GM18858 (cell line): ENCODE results near the gene B4GALT1.

Source experiments
- ATAC-seq: cut with Tn5 transposase; IDR thresholded peaks from one replicate; pipeline ENCODE4 v1.9.1; 2021; ENCODE audit not compliant: unreplicated experiment

The B4GALT1 gene

GRCh38 chr9:33125871-33126823 is 41.0 kb downstream of the B4GALT1 start:
- ATAC-seq, result peak; percentile 29

- no peak for ATAC-seq
Observed at GRCh38 chr9:33125461-33125860, 41.7 kb downstream of the B4GALT1 start.

- ATAC-seq, result peak; percentile 59
Observed at GRCh38 chr9:33124751-33125381, 42.3 kb downstream of the B4GALT1 start.

- no peak for ATAC-seq
Observed at GRCh38 chr9:33124046-33124445, 43.1 kb downstream of the B4GALT1 start.

GRCh38 chr9:33123407-33124031 is 43.6 kb downstream of the B4GALT1 start:
- ATAC-seq, result no peak

- ATAC-seq, result no peak
Observed at GRCh38 chr9:33120620-33121019, 46.5 kb downstream of the B4GALT1 start.

- ATAC-seq, result no peak
Observed at GRCh38 chr9:33117796-33118195, 49.3 kb downstream of the B4GALT1 start.

GRCh38 chr9:33117306-33117705 is 49.8 kb downstream of the B4GALT1 start:
- ATAC-seq, result no peak

GRCh38 chr9:33116860-33117259 is 50.3 kb downstream of the B4GALT1 start:
- no peak for ATAC-seq

- ATAC-seq, result no peak
Observed at GRCh38 chr9:33114746-33115145, 52.4 kb downstream of the B4GALT1 start.

- ATAC-seq, result no peak
Observed at GRCh38 chr9:33113799-33114547, 53.2 kb downstream of the B4GALT1 start.

- ATAC-seq, result no peak
Observed at GRCh38 chr9:33112094-33112493, 55.0 kb downstream of the B4GALT1 start.

GRCh38 chr9:33111631-33112030 is 55.5 kb downstream of the B4GALT1 start:
- ATAC-seq, result no peak

GRCh38 chr9:33110686-33111085 is 56.5 kb downstream of the B4GALT1 start:
- ATAC-seq, result no peak

- ATAC-seq, result no peak
Observed at GRCh38 chr9:33109850-33110595, 57.1 kb downstream of the B4GALT1 start.

- ATAC-seq, result no peak
Observed at GRCh38 chr9:33109097-33109496, 58.0 kb downstream of the B4GALT1 start.

- ATAC-seq, result no peak
Observed at GRCh38 chr9:33108472-33108871, 58.7 kb downstream of the B4GALT1 start.

GRCh38 chr9:33107762-33108161 is 59.4 kb downstream of the B4GALT1 start:
- no peak for ATAC-seq

- ATAC-seq, result no peak
Observed at GRCh38 chr9:33106827-33107621, 60.1 kb downstream of the B4GALT1 start.

GRCh38 chr9:33106372-33106771 is 60.8 kb downstream of the B4GALT1 start:
- no peak for ATAC-seq
